HepG2 (cell line): ENCODE measurements around the gene MVB12A. TPM values are rescaled to one million over a fixed set of nuclear protein-coding genes. Genes with fewer than 3 reads are reported as not detected.
A peak's percentile ranks its signal among the peaks of the same experiment; 100 is the strongest.

Experiments
- CREB1 ChIP-seq, 2 experiments: fragments of 450-650 bp in 1 of 2; IDR thresholded peaks; 2 replicates each; pipeline ENCODE4 v1.6.1; 2016 to 2017; ENCODE audit warnings: control low read depth in 1 of 2, mild to moderate bottlenecking in 1 of 2, missing compliant biosample characterization in 1 of 2, missing genetic modification characterization in 1 of 2
- HNF4G ChIP-seq, 2 experiments: sonication (generic) in 1 of 2; formaldehyde crosslinking in 1 of 2; IDR thresholded peaks; 2 replicates each; pipeline versions ENCODE4 v1.4.0 to v1.6.1; 2011 to 2020; ENCODE audit warnings: borderline replicate concordance in 2 of 2, low read depth in 2 of 2, mild to moderate bottlenecking in 2 of 2, low read length in 1 of 2, missing genetic modification reagents in 1 of 2, moderate library complexity in 1 of 2
- KAT2B ChIP-seq: fragments of 150-350 bp; IDR thresholded peaks from 2 replicates; pipeline ENCODE4 v1.6.1; 2014; ENCODE audit warnings: low read depth, low read length, borderline replicate concordance
- KMT2B ChIP-seq: IDR thresholded peaks from 2 replicates; pipeline ENCODE4 v1.6.1; 2016; ENCODE audit warnings: missing genetic modification reagents, missing compliant biosample characterization
- PHF21A ChIP-seq: sonication (generic); formaldehyde crosslinking; IDR thresholded peaks from 2 replicates; pipeline ENCODE4 v1.5.0; 2020; ENCODE audit warnings: mild to moderate bottlenecking, missing genetic modification reagents
- SOX6 ChIP-seq, 2 experiments: fragments of 450-650 bp in 1 of 2; sonication (generic) in 1 of 2; formaldehyde crosslinking in 1 of 2; IDR thresholded peaks; 2 replicates each; pipeline versions ENCODE4 v1.4.0 to v1.6.1; 2017 to 2020; ENCODE audit warnings: antibody characterized with exemption in 1 of 2, mild to moderate bottlenecking in 1 of 2, missing genetic modification reagents in 1 of 2
- TBX3 ChIP-seq: fragments of 450-650 bp; IDR thresholded peaks from 2 replicates; pipeline ENCODE4 v1.6.1; 2017; ENCODE audit warnings: antibody characterized with exemption, mild to moderate bottlenecking, inconsistent platforms, borderline replicate concordance
- TGIF2 ChIP-seq: IDR thresholded peaks from 2 replicates; pipeline ENCODE4 v1.6.1; 2016; ENCODE audit warnings: control low read depth, missing compliant biosample characterization
- ZNF121 ChIP-seq: sonication (generic); formaldehyde crosslinking; IDR thresholded peaks from 2 replicates; pipeline ENCODE4 v1.5.0; 2020; ENCODE audit warnings: mild to moderate bottlenecking, missing genetic modification reagents
- ZNF569 ChIP-seq: sonication (generic); formaldehyde crosslinking; IDR thresholded peaks from 2 replicates; pipeline ENCODE4 v1.5.0; 2020; ENCODE audit warnings: mild to moderate bottlenecking, missing genetic modification reagents, moderate library complexity, borderline replicate concordance
- ZNF614 ChIP-seq: IDR thresholded peaks from 2 replicates; pipeline ENCODE4 v1.6.1; 2018; ENCODE audit warnings: missing biosample characterization, missing genetic modification reagents, inconsistent platforms, borderline replicate concordance
- polyA plus RNA-seq, 8 experiments: library from polyadenylated mRNA; depleted of rRNA in 3 of 8; stranded (reverse) in 7 of 8; unstranded in 1 of 8; fragments of >200 nt; fragmentation: Illumina TruSeq in 4 of 8; extraction: Trizol in 4 of 8; gene quantifications; 2 replicates each; pipeline versions ENCODE4 v1.2.1 to v1.2.3, GENCODE V29; 2011 to 2016; ENCODE audit warnings: low read depth in 4 of 8, missing spikeins in 1 of 8, mixed read lengths in 1 of 8; ENCODE audit not compliant: insufficient read depth in 1 of 8
- total RNA-seq, 5 experiments: library from RNA; depleted of rRNA; stranded (reverse); fragments of >200 nt; fragmentation: Illumina TruSeq; extraction: Trizol; gene quantifications; 2 replicates each; pipeline ENCODE4 v1.2.3, GENCODE V29; 2016; ENCODE audit warnings: low read depth in 1 of 5
- TF ChIP-seq, protein P1 (sequence below): sonication (generic); formaldehyde crosslinking; IDR thresholded peaks from one replicate; pipeline ENCODE4 v1.5.1; 2020; ENCODE audit warnings: mild to moderate bottlenecking, missing genetic modification reagents; ENCODE audit errors: not compliant biosample characterization
- TF ChIP-seq, protein P2 (sequence below), 2 experiments: sonication (generic) in 1 of 2; formaldehyde crosslinking in 1 of 2; IDR thresholded peaks; 2 replicates each; pipeline versions ENCODE4 v1.6.1 to v1.9.0; 2014 to 2022; ENCODE audit warnings: antibody characterized with exemption in 1 of 2, borderline replicate concordance in 1 of 2, inconsistent platforms in 1 of 2, low read depth in 1 of 2, missing genetic modification reagents in 1 of 2

Gene MVB12A
- total and polyA plus RNA-seq, 2 of the 13 experiments (the other 11 are each of a cell fraction or from before 2014, with no cell fraction given): 35.7 to 36.1 TPM

DNA sequence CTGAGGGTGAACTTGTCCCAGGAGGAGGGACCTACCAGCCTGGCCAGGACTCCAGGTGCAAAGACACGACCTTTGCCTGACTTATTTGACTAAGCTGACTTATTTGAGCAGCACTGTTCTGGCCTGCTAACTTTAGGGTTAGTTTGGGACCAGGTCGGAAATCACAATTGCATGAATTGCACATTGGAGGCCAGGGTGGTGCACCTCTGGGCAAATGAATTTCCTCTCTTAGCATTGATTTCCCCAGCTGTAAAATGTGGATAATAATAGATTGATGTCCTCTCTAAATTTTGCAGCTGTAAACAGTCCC lies 13.0 kb upstream of the MVB12A start (continued):
- TF ChIP-seq, protein P1, sequence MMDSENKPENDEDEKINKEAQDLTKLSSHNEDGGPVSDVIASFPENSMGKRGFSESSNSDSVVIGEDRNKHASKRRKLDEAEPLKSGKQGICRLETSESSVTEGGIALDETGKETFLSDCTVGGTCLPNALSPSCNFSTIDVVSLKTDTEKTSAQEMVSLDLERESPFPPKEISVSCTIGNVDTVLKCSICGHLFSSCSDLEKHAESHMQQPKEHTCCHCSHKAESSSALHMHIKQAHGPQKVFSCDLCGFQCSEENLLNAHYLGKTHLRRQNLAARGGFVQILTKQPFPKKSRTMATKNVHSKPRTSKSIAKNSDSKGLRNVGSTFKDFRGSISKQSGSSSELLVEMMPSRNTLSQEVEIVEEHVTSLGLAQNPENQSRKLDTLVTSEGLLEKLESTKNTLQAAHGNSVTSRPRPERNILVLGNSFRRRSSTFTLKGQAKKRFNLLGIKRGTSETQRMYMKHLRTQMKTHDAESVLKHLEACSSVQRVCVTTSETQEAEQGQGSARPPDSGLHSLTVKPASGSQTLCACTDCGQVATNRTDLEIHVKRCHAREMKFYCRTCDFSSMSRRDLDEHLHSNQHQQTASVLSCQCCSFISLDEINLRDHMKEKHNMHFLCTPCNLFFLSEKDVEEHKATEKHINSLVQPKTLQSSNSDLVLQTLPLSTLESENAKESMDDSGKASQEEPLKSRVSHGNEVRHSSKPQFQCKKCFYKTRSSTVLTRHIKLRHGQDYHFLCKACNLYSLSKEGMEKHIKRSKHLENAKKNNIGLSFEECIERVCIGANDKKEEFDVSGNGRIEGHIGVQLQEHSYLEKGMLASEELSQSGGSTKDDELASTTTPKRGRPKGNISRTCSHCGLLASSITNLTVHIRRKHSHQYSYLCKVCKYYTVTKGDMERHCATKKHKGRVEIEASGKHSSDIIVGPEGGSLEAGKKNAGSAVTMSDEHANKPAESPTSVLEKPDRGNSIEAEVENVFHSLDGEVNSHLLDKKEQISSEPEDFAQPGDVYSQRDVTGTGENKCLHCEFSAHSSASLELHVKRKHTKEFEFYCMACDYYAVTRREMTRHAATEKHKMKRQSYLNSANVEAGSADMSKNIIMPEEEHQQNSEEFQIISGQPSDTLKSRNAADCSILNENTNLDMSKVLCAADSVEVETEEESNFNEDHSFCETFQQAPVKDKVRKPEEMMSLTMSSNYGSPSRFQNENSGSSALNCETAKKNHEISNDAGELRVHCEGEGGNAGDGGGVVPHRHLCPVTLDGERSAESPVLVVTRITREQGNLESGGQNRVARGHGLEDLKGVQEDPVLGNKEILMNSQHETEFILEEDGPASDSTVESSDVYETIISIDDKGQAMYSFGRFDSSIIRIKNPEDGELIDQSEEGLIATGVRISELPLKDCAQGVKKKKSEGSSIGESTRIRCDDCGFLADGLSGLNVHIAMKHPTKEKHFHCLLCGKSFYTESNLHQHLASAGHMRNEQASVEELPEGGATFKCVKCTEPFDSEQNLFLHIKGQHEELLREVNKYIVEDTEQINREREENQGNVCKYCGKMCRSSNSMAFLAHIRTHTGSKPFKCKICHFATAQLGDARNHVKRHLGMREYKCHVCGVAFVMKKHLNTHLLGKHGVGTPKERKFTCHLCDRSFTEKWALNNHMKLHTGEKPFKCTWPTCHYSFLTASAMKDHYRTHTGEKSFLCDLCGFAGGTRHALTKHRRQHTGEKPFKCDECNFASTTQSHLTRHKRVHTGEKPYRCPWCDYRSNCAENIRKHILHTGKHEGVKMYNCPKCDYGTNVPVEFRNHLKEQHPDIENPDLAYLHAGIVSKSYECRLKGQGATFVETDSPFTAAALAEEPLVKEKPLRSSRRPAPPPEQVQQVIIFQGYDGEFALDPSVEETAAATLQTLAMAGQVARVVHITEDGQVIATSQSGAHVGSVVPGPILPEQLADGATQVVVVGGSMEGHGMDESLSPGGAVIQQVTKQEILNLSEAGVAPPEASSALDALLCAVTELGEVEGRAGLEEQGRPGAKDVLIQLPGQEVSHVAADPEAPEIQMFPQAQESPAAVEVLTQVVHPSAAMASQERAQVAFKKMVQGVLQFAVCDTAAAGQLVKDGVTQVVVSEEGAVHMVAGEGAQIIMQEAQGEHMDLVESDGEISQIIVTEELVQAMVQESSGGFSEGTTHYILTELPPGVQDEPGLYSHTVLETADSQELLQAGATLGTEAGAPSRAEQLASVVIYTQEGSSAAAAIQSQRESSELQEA: no peak
- peak; percentile 80 for TF ChIP-seq ZNF121 (CRISPR knock-in tag)
- TF ChIP-seq ZNF569 (CRISPR knock-in tag): no peak
- TF ChIP-seq TBX3: no peak
- no peak for TF ChIP-seq ZNF614
- no peak for TF ChIP-seq KMT2B
- no peak for TF ChIP-seq TGIF2 (CRISPR knock-in tag)
- no peak for TF ChIP-seq PHF21A (CRISPR knock-in tag)
- TF ChIP-seq, protein P2, sequence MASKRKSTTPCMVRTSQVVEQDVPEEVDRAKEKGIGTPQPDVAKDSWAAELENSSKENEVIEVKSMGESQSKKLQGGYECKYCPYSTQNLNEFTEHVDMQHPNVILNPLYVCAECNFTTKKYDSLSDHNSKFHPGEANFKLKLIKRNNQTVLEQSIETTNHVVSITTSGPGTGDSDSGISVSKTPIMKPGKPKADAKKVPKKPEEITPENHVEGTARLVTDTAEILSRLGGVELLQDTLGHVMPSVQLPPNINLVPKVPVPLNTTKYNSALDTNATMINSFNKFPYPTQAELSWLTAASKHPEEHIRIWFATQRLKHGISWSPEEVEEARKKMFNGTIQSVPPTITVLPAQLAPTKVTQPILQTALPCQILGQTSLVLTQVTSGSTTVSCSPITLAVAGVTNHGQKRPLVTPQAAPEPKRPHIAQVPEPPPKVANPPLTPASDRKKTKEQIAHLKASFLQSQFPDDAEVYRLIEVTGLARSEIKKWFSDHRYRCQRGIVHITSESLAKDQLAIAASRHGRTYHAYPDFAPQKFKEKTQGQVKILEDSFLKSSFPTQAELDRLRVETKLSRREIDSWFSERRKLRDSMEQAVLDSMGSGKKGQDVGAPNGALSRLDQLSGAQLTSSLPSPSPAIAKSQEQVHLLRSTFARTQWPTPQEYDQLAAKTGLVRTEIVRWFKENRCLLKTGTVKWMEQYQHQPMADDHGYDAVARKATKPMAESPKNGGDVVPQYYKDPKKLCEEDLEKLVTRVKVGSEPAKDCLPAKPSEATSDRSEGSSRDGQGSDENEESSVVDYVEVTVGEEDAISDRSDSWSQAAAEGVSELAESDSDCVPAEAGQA (IDR thresholded peaks at IDR 0.05; ENCODE audit: low read depth): no peak
- TF ChIP-seq, protein P2 (CRISPR knock-in tag; IDR thresholded peaks at IDR 0.05; ENCODE audit: borderline replicate concordance): no peak
- no peak for TF ChIP-seq HNF4G (IDR thresholded peaks at IDR 0.05; ENCODE audit: borderline replicate concordance, low read depth, low read length)
- TF ChIP-seq HNF4G (CRISPR knock-in tag; IDR thresholded peaks at IDR 0.05; ENCODE audit: borderline replicate concordance, low read depth): no peak
- TF ChIP-seq CREB1 (IDR thresholded peaks at IDR 0.05): no peak
- TF ChIP-seq CREB1 (CRISPR knock-in tag; IDR thresholded peaks at IDR 0.05): no peak
- no peak for TF ChIP-seq KAT2B
- no peak for TF ChIP-seq SOX6 (IDR thresholded peaks at IDR 0.05)
- TF ChIP-seq SOX6 (CRISPR knock-in tag; IDR thresholded peaks at IDR 0.05): no peak
